Adrenal gland (tissue), 12 donors: ENCODE results near the gene LAMB4. TPM values are rescaled to one million over a fixed set of nuclear protein-coding genes. Genes with fewer than 3 reads are reported as not detected.

ENCODE experiments used
- DNase-seq, 7 donors: peaks; one replicate each; pipeline ENCODE4 v3.0.0-alpha.2; 2019 to 2020
- H3K27ac ChIP-seq, 5 donors: fragments of 200-600 bp; sonication (generic) in 4 of 5; 1 replicate in 3 of 5; 2 replicates in 2 of 5; pipeline versions ENCODE4 v1.5.1 to v1.8.0; 2016 to 2020; ENCODE audit warnings: mild to moderate bottlenecking in 1 of 5
- H3K27me3 ChIP-seq: fragments of 200-600 bp; 2 replicates; pipeline ENCODE4 v1.8.0; 2021
- H3K36me3 ChIP-seq, 2 donors: fragments of 200-600 bp; replicated peaks in 1 of 2; 1 replicate in 1 of 2; 2 replicates in 1 of 2; pipeline versions ENCODE4 v1.5.1 to v1.8.0; 2018 to 2022
- H3K4me1 ChIP-seq, 2 donors: fragments of 200-600 bp; replicated peaks in 1 of 2; 1 replicate in 1 of 2; 2 replicates in 1 of 2; pipeline versions ENCODE4 v1.5.1 to v1.8.0; 2018 to 2021
- H3K4me3 ChIP-seq, 4 donors: fragments of 200-600 bp; sonication (generic) in 3 of 4; one replicate each; pipeline ENCODE4 v1.5.1; 2016 to 2018
- H3K9me3 ChIP-seq, 3 donors: fragments of 200-600 bp; sonication (generic) in 1 of 3; replicated peaks in 1 of 3; 1 replicate in 2 of 3; 2 replicates in 1 of 3; pipeline versions ENCODE4 v1.5.1 to v1.8.0; 2016 to 2021
- CTCF ChIP-seq, 6 experiments: fragments of 450-650 bp in 4 of 6; fragments of 200-600 bp in 2 of 6; sonication (generic) in 1 of 6; IDR thresholded peaks; 1 replicate in 5 of 6; 2 replicates in 1 of 6; pipeline versions ENCODE4 v1.5.1 to v1.8.0; 2016 to 2021; ENCODE audit warnings: antibody characterized with exemption in 6 of 6, mild to moderate bottlenecking in 2 of 6, moderate library complexity in 1 of 6
- POLR2A ChIP-seq, 2 donors: fragments of 450-650 bp; IDR thresholded peaks; one replicate each; pipeline ENCODE4 v1.6.1; 2017; ENCODE audit warnings: antibody characterized with exemption in 2 of 2, mild to moderate bottlenecking in 2 of 2, moderate library complexity in 1 of 2
- WGBS, 4 donors: extraction: QIAGEN DNeasy Blood & Tissue Kit in 2 of 4; methylation state at CpG; one replicate each; pipeline versions ENCODE4 v1.1.5 to v1.1.7; 2013 to 2017; 5-methylcytosine and 5-hydroxymethylcytosine counted together
- intact Hi-C, 2 donors: fragments of 100-400 bp; cut with DNase I; formaldehyde crosslinking; loops; one replicate each; pipeline versions ENCODE4 v1.14.1 to v1.15.0; 2022 to 2023
- polyA plus RNA-seq, 3 donors: library from polyadenylated mRNA; stranded (reverse); fragments of 200-250 nt in 2 of 3; fragments of 350-450 nt in 1 of 3; fragmentation: Illumina TruSeq in 1 of 3; extraction: RNeasy Lipid Tissue Mini Kit (QIAGEN cat#74804) in 1 of 3; gene quantifications; one replicate each; pipeline ENCODE4 v1.2.3, GENCODE V29; 2013 to 2014
- total RNA-seq, 9 donors: library from RNA; depleted of rRNA in 4 of 9; stranded (reverse); fragments of >200 nt in 4 of 9; fragments of 120-200 nt in 1 of 9; fragmentation: NEBNext Ultra II Directional in 1 of 9; extraction: Animal tissue kit (Norgen Biotek cat#: 25700) in 1 of 9; gene quantifications; one replicate each; pipeline versions ENCODE4 v1.1.0 to v1.2.4, GENCODE V29; 2013 to 2023
- donor health status: healthy with polysubstance abuse.
- donor health status: Bipolar disorder and iron deficiency.
- donor health status: DM: yes; HTN: yes; CAD: no.
- donor health status: DM: no; HTN: no; CAD: no.
- donor health status: DM: no; HTN: no; CAD: no.
- donor health status: DM: yes; HTN: yes; CAD: no.

The LAMB4 gene
- total and polyA plus RNA-seq, 12 donors: 0.12 to 1.0 (median 0.27) TPM; not detected in 5

DNA sequence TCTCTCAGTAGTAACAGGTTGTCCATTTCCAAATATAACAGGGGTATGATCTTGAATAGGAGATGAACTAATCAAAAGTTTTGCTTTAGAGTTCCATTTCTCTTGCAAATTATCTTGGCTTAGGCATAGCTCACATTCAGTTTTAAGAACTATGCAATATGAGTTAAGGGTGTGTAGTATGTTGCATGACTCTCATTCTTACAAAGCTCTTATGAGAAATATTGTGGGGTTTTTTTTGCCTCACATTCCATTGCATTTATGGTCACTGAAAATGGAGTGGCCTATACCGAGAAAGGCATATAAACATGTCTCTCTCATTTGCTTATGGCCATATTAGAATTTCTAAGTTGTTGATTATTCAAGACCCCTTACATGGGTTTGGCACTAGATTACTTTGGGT lies 78.7 kb downstream of the LAMB4 start:
- Histone ChIP-seq H3K9me3 (no peaks in the 10 kb centered on the region), H3K4me3 (no peak overlapping the region), H3K36me3 (no peaks in the 10 kb centered on the region), H3K27me3 (no peaks in the 10 kb centered on the region), H3K27ac (no peak overlapping the region), H3K4me1 (no peaks in the 10 kb centered on the region)
- TF ChIP-seq POLR2A (IDR thresholded peaks at IDR 0.05) (no peak), CTCF (IDR thresholded peaks at IDR 0.05) (no peak)
- intact Hi-C loops: no loop called here
- DNase-seq: no peak
- WGBS, 4 donors: 71 to 89% (median 85%) methylated on average over 1 of the region's 1 CpG

DNA sequence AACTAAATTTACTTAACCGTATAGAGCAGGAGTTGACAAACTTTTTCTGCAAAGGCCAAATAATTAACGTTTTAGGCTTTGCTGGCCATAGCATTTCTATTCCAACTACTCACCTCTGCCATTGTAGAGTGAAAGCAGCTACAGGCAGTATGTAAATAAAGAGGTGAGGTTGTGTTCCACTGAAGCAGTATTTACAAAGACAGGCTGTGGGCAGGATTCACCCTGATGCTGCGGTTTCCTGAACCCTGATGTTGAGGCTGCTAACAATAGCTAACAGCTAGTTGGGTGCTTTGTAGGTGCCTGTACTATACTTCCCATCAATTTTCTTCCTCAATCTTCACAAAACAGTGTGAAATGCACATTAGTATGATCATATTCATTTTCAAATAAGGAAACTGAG lies 80.2 kb downstream of the LAMB4 start:
- Histone ChIP-seq H3K36me3 (no peaks in the 10 kb centered on the region), H3K4me3 (no peak overlapping the region), H3K9me3 (no peaks in the 10 kb centered on the region), H3K4me1 (no peaks in the 10 kb centered on the region), H3K27ac (no peak overlapping the region), H3K27me3 (no peaks in the 10 kb centered on the region)
- TF ChIP-seq POLR2A (IDR thresholded peaks at IDR 0.05) (no peak), CTCF (IDR thresholded peaks at IDR 0.05) (no peak)
- no peak for DNase-seq
- intact Hi-C loops: no loop called here
- 86 to 91% (median 91%) methylated on average over 3 of the region's 3 CpGs for WGBS, 4 donors

DNA sequence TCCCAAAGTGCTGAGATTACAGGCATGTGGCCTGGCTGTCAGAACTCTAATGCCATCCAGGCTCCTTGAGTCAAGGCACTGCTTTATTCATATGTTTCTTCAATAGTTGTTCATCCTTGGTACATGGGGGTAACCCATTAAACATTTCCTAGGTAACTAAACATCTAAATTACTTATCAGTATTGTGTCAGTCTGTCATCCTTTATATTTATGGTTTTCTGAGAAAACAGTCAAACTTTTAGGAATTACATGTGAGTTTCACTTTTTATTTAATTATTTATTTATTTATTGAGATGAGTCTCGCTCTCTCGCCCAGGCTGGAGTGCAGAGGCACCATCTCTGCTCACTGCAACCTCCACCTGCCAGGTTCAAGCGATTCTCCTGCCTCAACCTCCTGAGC lies 81.7 kb downstream of the LAMB4 start:
- Histone ChIP-seq H3K4me1 (no peaks in the 10 kb centered on the region), H3K9me3 (no peaks in the 10 kb centered on the region), H3K27me3 (no peaks in the 10 kb centered on the region), H3K36me3 (no peaks in the 10 kb centered on the region), H3K27ac (no peak overlapping the region), H3K4me3 (no peak overlapping the region)
- WGBS, 4 donors: 92 to 99% (median 95%) methylated on average over 3 of the region's 3 CpGs
- intact Hi-C loops: no loop called here
- no peak for TF ChIP-seq CTCF (IDR thresholded peaks at IDR 0.05)
- TF ChIP-seq POLR2A (IDR thresholded peaks at IDR 0.05): no peak
- DNase-seq: no peak

GRCh38 chr7:108046952-108047506 lies 83.1 kb downstream of the LAMB4 start:
- no peaks in the 10 kb centered on the region for H3K36me3 ChIP-seq
- H3K27me3 ChIP-seq: no peaks in the 10 kb centered on the region
- intact Hi-C loops: no loop called here
- H3K27ac ChIP-seq: no peak overlapping the region
- 85 to 91% (median 88%) methylated on average over 6 of the region's 6 CpGs for WGBS, 4 donors
- H3K9me3 ChIP-seq: no peaks in the 10 kb centered on the region
- no peak overlapping the region for H3K4me3 ChIP-seq
- H3K4me1 ChIP-seq: no peaks in the 10 kb centered on the region
- TF ChIP-seq CTCF (IDR thresholded peaks at IDR 0.05) (no peak), POLR2A (IDR thresholded peaks at IDR 0.05) (no peak)
- DNase-seq: no peak
